ENCODE data around the gene ABCC8. TPM values are rescaled to one million over a fixed set of nuclear protein-coding genes. Genes with fewer than 3 reads are reported as not detected.

The ABCC8 gene
- total RNA-seq, 1 donor from 2014 or later: not detected

DNA sequence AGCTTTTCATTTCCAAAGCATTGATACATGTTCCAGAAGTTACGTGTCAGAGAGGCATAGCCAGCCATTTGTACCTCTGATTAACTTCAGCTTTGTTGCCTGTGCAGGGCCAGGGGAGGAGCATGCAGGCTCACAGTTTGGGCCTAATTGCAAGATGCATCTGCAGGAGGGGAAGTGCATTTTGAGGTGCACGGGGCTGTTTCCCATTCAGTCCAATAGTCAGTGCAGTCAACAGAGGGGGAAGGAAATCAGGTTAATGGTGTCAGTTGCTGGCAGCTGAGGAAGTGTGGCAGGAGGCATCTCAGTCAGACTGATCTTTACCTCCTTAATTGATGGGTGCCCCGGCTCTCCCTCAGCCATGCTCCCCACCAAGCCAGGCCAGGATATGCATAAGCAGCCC, 39.3 kb downstream of the ABCC8 start:
- H3K27me3 Mint-ChIP-seq: peaks cover 8% of the 10 kb centered on the region
- H3K4me3 Mint-ChIP-seq: no peak overlapping the region
- no peak overlapping the region for H3K27ac Mint-ChIP-seq
- ChIA-PET CTCF (no interaction called here), POLR2A (no interaction called here)
- DNase-seq (no peak), ATAC-seq (ENCODE audit: low read depth) (no peak)
- H3K9me3 Mint-ChIP-seq: peaks cover 6% of the 10 kb centered on the region
- H3K4me1 Mint-ChIP-seq: no peaks in the 10 kb centered on the region
- no peaks in the 10 kb centered on the region for H3K36me3 Mint-ChIP-seq (ENCODE audit: low read depth)
- TF ChIP-seq CTCF (IDR thresholded peaks at IDR 0.05): no peak
- intact Hi-C loops (cut with micrococcal nuclease): no loop called here

DNA sequence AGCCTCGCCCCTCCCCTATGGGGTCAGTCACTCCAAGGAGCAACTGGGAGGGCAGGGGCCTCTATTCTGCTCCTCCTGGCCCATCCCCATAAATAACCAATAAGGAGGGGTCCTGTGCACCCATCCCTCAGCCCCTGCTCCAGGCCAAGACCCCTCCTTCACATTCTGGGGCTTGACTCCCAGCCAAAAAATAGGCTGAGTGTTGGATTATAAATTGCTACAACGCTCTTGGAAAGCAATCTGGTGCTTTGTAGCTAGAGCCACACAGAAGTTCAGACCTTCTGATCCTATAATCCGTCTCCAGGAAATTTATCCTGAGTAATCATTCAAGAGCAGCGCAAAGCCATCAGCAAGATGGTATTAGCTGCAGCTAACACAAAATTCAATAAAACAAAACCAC, 42.5 kb downstream of the ABCC8 start:
- no peak for ATAC-seq (ENCODE audit: low read depth)
- no peaks in the 10 kb centered on the region for H3K9me3 Mint-ChIP-seq
- no peak overlapping the region for H3K27ac Mint-ChIP-seq
- no peak for DNase-seq
- H3K27me3 Mint-ChIP-seq: peaks cover 7% of the 10 kb centered on the region
- no peak for TF ChIP-seq CTCF (IDR thresholded peaks at IDR 0.05)
- no peaks in the 10 kb centered on the region for H3K4me1 Mint-ChIP-seq
- H3K36me3 Mint-ChIP-seq (ENCODE audit: low read depth): no peaks in the 10 kb centered on the region
- intact Hi-C loops (cut with micrococcal nuclease): no loop called here
- ChIA-PET POLR2A (no interaction called here), CTCF (no interaction called here)
- H3K4me3 Mint-ChIP-seq: no peak overlapping the region

DNA sequence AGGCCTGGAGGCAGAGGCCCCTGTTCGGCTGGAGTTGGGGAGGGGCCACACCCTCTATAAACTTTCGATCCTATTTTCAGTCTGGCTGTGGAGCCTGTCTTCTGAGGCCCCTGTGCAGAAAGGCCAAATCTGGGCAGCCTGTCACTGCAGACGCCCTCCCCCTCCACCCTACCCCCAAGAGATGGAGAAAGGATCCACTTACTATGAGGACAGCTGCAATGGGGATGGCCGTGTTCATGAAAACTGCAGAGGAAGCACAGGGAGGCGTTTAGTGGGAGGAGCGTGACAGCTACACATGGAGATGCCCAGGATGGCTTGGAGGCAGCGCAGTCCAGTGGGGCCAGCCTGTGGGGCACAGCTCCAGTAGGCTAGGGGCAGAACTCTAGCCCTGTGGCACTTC, 44.6 kb downstream of the ABCC8 start:
- intact Hi-C loops (cut with micrococcal nuclease): no loop called here
- no peak for TF ChIP-seq CTCF (IDR thresholded peaks at IDR 0.05)
- Mint-ChIP-seq H3K4me3 (no peak overlapping the region), H3K36me3 (ENCODE audit: low read depth) (no peaks in the 10 kb centered on the region), H3K27ac (no peak overlapping the region), H3K4me1 (no peaks in the 10 kb centered on the region), H3K27me3 (peaks cover 10% of the 10 kb centered on the region), H3K9me3 (no peaks in the 10 kb centered on the region)
- ATAC-seq (ENCODE audit: low read depth) (no peak), DNase-seq (no peak)
- CTCF ChIA-PET: no interaction called here
- POLR2A ChIA-PET: no interaction called here

GRCh38 chr11:17431139-17431538, 45.5 kb downstream of the ABCC8 start:
- no peaks in the 10 kb centered on the region for H3K4me1 Mint-ChIP-seq
- ChIA-PET CTCF (no interaction called here), POLR2A (no interaction called here)
- intact Hi-C loops (cut with micrococcal nuclease): no loop called here
- no peak overlapping the region for H3K4me3 Mint-ChIP-seq
- no peak overlapping the region for H3K27ac Mint-ChIP-seq
- no peak for ATAC-seq (ENCODE audit: low read depth)
- DNase-seq: no peak
- H3K36me3 Mint-ChIP-seq (ENCODE audit: low read depth): no peaks in the 10 kb centered on the region
- peaks cover 10% of the 10 kb centered on the region for H3K27me3 Mint-ChIP-seq
- H3K9me3 Mint-ChIP-seq: no peaks in the 10 kb centered on the region
- TF ChIP-seq CTCF (IDR thresholded peaks at IDR 0.05): no peak

- ChIA-PET POLR2A (no interaction called here), CTCF (no interaction called here)
- Mint-ChIP-seq H3K27me3 (peaks cover 8% of the 10 kb centered on the region), H3K9me3 (no peaks in the 10 kb centered on the region), H3K27ac (no peak overlapping the region), H3K4me1 (no peaks in the 10 kb centered on the region), H3K4me3 (no peak overlapping the region), H3K36me3 (ENCODE audit: low read depth) (no peaks in the 10 kb centered on the region)
- DNase-seq (no peak), ATAC-seq (ENCODE audit: low read depth) (no peak)
- intact Hi-C loops (cut with micrococcal nuclease): no loop called here
- TF ChIP-seq CTCF (IDR thresholded peaks at IDR 0.05): no peak
These were observed 46.0 kb downstream of the ABCC8 start for GRCh38 chr11:17430616-17431015.
